Left lobe of liver (tissue), 2 donors: ENCODE measurements around the gene NXPH2. TPM values are rescaled to one million over a fixed set of nuclear protein-coding genes. Genes with fewer than 3 reads are reported as not detected.
"Not testable (repeated sequence)": the region's sequence is repeated elsewhere in the genome, so short reads cannot be mapped to it uniquely, and the experiment has no call there.

ENCODE experiments used
- ATAC-seq: fragments of 200-7000 bp; cut with Tn5 transposase; one replicate; pipeline ENCODE4 v1.9.1; 2020; ENCODE audit warnings: mild to moderate bottlenecking, moderate library complexity
- DNase-seq: peaks from one replicate; pipeline ENCODE4 v3.0.0-alpha.2; 2020; ENCODE audit warnings: low spot score
- total RNA-seq: library from RNA; stranded (reverse); gene quantifications from one replicate; pipeline ENCODE4 v1.2.1, GENCODE V29; 2021
- donor health status: DM: no; HTN: no; CAD: no; lungs with moderate emphysema.
- donor health status: DM: no; HTN: yes; CAD: no.

The NXPH2 gene
- total RNA-seq, 1 donor from 2014 or later, result not detected

DNA sequence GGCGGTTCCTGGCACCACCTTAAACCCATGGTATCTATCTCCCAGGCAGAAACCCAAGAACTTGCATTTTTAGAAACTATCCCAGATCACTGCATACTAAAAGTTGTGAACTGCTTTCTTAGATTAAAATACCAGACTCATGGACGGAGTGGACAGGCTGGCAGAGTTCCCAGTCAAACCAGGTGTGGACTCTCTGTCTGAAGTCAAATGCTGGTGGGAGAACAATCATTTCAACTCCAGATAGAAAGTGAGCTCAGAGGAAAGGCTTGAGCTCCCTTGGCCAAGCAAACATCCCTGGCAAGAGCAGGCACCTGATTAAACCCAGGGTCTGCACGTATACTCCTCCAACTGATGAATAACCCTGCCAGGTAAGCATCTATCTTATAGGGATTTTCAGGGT is 19.5 kb downstream of the NXPH2 start:
- ATAC-seq, result no peak
- DNase-seq, result no peak

- DNase-seq (no peak), ATAC-seq (no peak)
Measured at GRCh38 chr2:138757384-138757783, 22.8 kb downstream of the NXPH2 start.

- DNase-seq (no peak), ATAC-seq (no peak)
Measured at GRCh38 chr2:138752197-138752956, 27.8 kb downstream of the NXPH2 start.

DNA sequence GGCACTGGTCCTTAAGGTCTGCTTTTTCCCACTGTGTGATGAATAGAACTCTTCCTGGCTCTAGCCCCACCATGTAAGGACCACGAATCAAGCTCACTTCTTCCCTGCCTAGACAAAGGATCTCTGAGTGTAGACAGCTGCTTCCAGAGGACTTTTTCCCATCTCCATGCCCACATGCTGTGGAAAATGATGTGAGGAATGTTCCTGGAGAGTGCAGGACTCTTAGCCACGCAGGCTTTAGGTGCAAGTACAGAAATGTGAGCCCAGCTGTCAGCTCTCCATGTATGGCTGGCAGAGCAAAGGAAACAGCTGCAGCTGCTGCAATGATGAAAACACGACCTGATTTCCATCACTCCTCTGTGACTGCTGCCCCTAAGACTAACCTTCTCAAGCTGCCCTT is 35.5 kb downstream of the NXPH2 start:
- ATAC-seq (no peak), DNase-seq (no peak)

GRCh38 chr2:138742441-138743057 is 37.6 kb downstream of the NXPH2 start:
- no peak for ATAC-seq
- no peak for DNase-seq

DNA sequence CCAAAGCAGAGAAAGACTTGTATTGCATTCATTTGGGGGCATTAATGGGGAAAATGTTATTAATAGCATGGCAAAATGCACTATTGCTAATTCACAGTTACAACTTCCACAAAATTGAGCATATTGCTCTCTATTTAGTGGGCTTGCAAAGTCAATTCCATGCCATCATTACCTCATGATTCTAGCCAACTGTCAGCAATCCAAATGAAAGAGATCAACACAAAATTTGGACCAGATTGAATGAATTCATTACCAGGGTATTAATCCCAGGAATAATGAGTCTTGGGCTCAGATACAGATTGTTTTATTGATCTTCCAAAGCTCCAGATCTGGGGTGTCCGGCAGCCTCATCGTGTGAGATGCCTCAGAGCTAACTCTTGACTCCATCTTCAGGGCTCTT is 38.3 kb downstream of the NXPH2 start:
- ATAC-seq (no peak), DNase-seq (no peak)

GRCh38 chr2:138737009-138737554 is 43.1 kb downstream of the NXPH2 start:
- DNase-seq, ATAC-seq: not testable (repeated sequence)

- ATAC-seq (no peak), DNase-seq (no peak)
Measured at GRCh38 chr2:138732651-138733050, 47.5 kb downstream of the NXPH2 start.

GRCh38 chr2:138730497-138731030 is 49.6 kb downstream of the NXPH2 start:
- no peak for ATAC-seq
- no peak for DNase-seq

GRCh38 chr2:138727956-138728355 is 52.2 kb downstream of the NXPH2 start:
- no peak for ATAC-seq
- no peak for DNase-seq

DNA sequence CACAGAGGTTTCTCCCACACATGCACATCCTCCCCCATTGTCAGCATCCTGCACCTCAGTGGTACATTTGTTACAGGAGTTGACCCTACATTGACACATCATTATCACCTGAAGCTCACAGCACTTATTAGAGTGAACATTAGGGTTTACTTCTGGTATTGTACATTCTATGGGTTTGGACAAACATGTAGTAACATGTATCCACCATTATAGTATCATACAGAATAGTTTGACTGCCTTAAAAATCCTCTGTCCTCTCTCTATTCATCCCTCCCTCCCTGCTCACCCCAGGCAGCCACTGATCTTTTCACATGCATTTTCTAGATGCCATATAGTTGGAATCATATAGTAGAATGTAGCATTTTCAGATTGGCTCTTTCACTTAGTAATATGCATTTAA is 53.5 kb downstream of the NXPH2 start:
- DNase-seq, result no peak
- no peak for ATAC-seq

DNA sequence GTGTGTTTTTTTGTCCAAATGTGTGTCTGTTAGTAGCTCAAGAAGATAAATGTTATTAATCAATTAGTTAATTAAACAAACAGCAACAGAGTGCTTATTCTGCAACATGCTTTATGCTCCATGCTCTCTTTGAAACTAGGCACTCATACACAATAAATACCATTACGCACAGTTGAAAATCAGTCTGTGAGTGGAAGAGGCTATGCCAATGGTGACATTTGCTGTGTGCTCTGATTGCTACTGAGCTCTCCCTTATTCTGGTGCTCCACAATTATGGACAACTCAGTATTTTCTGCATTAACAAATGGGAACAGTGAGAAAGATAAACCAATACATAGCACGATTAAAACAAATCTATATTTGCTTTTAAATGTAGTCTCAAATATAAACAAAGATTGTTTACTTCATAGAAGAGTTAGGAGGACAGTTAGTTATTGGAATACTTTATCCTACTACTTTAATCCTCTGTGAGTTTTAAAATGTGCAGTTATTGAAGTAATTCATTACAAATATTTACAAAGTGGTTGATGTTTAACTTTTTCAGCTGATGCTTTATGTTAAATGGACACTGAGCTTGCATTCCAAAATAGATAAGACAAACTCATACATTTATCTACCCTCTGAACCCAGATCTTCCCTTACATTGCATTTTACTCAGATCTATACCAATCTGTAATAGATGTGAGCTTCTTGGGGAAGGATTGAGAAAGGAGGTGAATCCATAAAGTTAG is 55.3 kb downstream of the NXPH2 start:
- peak; percentile 55 for ATAC-seq
- DNase-seq, result no peak

GRCh38 chr2:138724327-138724726 is 55.9 kb downstream of the NXPH2 start:
- DNase-seq, result no peak
- ATAC-seq, result no peak

- no peak for DNase-seq
- ATAC-seq, result no peak
Measured at GRCh38 chr2:138723196-138723987, 56.8 kb downstream of the NXPH2 start.

- ATAC-seq, result peak; percentile 51
- no peak for DNase-seq
Measured at GRCh38 chr2:138722316-138722715, 57.9 kb downstream of the NXPH2 start.

- ATAC-seq (no peak), DNase-seq (no peak)
Measured at GRCh38 chr2:138720035-138720838, 60.0 kb downstream of the NXPH2 start.

DNA sequence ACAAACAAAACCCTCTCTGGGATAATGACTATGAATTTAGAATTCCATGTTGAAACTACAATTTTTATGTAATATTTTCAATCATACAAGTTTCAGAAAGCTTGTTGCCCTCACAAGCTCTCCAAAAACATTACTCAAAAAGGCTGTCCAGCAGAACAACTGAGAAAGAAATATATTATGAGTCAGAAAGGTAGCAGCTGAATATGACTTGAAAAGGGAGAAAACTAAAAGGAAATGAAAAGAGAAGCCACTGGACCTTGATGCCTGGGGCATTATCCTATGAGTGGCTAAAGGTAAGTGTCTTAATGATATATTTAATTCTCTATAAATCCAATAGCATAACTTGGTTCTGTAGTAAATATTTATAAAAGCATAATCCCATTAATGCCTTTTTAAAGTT is 61.8 kb downstream of the NXPH2 start:
- DNase-seq (no peak), ATAC-seq (no peak)

GRCh38 chr2:138716183-138716582 is 64.0 kb downstream of the NXPH2 start:
- DNase-seq (no peak), ATAC-seq (no peak)

DNA sequence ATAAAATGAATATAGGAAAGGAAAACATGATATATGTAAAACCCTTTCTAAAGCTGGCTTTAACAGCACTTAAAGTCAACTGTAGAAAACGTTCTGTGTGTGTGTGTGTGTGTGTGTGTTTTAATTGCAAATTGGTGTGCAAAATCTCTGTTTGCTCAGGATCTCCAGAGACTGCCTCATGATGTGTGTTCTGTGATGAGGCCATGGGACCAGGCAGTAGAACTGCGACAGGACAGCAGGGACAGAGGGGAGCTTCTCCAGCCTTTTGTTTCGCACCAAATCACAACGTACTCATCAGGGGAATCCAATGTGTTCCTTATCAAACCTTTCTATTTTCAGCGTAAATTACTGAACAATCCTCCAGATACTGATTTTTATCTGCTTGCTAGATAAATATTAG is 66.7 kb downstream of the NXPH2 start:
- peak; percentile 68 for ATAC-seq
- no peak for DNase-seq

DNA sequence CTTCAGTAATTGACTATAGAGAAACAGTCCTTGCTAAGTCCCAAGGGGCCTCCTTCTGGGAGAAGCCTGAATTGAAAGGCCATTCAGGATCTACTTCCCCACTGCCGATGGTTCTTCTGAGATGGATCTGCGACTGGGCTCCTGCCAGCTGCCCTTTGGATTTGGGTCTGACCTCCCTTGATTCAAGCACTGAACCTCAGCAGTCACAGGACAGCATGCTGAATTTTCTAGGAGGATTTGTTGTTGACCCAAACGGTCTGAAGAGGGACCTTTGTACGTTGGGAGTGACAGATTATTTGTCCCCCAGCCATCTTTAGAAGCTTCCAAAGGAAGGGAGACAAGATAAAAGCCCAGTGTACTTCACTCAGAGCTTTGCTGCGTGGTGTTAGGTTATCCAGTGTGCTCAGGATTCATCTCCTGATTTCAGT is 67.1 kb downstream of the NXPH2 start:
- ATAC-seq (peak; percentile 81), DNase-seq (peak; percentile 60)
